ENCODE data around the gene LIPA.
A peak's percentile ranks its signal among the peaks of the same experiment; 100 is the strongest.

LIPA gene

DNA sequence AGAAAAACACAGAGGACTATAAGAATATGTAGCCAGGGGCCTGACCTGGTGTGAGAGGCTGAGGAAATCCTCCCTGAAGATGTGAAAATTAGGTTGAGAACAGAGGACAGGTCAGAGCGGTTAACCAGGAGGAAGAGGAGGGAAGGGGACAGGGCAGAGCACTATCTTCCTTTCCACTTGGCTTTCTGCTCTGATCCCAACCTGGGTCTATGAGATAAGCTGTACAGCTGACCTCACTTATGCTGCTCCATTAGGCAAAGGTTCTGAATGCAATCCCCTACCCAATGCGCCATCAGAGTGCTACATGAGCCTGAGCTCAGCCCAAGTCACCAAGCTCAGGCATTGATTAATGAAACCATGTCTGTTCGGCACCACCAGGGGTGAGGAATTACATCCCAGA is 10.5 kb downstream of the LIPA start:
- DNase-seq (ENCODE audit: low read depth in 2 of 2), result no peak

DNA sequence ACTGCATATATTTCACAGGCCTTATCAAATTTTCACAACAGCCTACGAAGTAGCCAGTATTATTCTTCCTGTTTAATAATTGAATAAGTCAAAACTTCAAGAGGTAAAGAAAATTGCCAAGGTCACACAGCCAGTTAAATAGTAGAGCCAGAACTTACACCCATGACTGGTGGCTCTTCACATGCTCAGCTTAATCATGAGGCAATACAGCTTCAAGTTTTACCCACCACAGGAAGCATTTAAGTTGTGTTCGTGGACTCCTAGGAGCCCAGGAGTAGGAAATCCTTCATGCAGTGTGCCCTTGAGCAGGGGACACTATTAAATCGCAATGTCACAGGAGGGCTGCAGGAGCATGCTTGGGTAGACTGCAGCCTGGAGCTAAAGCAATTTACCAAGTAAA is 11.1 kb downstream of the LIPA start:
- no peak for DNase-seq (ENCODE audit: low read depth in 2 of 2)

DNA sequence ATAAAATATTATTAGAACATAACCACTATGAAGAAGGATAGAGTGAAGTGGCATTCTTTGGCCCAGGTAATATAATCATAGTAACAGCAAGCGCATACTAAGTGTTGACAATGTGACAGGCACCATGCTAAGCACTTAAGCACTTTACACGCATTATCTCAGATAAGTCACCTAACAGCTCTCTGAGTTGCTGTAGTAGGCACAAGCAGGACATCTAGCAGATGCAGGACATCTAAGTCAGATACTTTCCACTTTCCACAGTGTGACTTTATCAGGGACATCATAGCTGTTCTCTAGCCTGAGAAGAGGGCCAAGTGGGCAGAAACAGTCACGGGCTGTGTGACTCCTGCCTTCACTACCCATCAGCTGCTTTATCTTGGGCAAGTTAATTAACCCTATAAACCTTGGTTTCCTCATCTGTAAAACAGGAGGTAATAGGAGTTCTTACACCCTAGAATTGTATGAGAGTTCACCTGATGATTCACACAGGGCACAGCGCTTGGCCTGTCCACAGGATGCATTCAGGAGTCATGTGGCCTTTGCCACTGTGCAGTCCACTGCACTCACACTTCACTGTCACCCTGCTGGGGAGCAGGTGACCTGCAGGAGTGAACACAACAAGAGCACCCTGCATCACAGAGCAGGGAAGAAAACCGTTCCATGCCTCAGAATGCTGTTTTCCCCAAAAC is 12.5 kb downstream of the LIPA start:
- DNase-seq (ENCODE audit: low read depth in 2 of 2), result no peak

DNA sequence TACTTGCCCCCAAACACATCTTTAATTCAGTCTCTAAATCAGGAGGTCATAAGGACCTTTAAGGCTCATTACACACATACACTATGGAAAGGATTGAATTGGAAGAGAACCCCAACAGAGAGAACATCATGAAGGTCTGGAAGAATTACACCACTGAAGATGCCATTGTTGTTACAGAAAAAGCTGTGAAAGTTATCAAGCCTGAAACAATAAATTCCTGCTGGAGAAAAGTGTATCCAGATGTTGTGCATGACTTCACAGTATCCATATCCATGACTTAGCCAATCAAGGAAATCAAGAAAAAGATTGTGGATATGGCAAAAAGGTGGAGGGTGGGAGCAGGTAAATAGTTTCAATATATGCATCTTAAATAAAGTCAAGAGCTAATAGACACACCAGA is 13.7 kb downstream of the LIPA start:
- no peak for DNase-seq (ENCODE audit: low read depth in 2 of 2)

DNA sequence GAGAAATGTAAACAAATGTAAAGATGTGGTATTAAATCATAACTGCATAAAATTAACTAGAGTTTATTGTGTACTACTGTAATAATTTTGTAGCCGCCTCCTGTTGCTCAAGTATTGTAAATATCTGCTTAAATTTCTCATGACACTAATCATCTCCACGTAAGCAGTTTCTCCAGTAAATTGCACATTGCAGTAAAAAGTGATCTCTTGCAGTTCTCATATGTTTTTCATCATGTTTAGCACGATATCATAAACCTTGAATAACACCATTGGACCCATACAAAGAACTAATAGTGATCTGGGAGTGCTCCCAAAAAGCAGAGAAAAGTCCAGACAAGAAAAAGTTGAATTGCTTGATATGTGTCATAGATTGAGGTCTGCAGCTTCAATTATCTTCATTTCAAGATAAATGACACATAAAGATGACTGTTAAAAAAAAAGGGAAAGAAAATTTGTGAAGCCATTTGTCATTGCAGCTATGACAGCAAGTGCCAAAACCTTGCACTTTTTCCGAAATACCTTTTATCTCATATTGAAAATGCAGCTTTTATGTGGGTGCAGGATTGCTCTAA is 15.3 kb downstream of the LIPA start:
- no peak for DNase-seq (ENCODE audit: low read depth in 2 of 2)

DNA sequence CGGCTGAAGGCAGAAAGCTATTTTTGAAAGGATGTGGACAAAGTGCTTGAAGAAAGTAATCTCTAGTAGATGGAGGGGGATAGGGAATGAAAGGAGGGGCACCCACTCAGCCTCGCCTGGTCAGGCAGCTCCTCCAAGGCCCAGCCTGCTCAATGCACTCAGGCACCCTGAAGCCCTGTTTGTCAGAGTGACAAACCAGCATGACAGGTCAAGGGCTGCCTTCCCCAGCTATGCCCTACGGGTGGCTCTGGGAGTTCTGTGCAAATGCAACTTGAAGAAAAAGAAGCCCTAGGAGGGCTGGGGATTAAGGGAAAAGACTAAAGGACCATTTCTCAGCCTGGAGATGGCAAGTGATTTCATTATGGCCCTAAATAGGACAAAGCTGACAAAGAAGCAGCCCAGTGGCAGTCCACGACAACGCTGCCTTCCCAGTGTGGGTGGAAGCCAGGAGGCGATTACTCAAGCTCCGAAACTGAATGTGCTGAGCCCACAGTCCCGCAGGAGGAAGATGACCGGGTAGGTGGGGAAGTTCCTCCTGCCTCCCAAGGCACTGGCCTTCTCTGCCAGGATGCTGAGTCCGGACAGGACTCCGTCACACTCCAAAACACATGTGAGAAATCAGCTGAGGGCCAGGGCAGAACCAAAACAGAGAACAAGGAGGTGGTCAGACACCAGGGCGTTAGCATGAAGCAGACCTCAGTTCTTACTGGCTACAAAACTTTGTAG is 16.3 kb downstream of the LIPA start:
- no peak for DNase-seq (ENCODE audit: low read depth in 2 of 2)

DNA sequence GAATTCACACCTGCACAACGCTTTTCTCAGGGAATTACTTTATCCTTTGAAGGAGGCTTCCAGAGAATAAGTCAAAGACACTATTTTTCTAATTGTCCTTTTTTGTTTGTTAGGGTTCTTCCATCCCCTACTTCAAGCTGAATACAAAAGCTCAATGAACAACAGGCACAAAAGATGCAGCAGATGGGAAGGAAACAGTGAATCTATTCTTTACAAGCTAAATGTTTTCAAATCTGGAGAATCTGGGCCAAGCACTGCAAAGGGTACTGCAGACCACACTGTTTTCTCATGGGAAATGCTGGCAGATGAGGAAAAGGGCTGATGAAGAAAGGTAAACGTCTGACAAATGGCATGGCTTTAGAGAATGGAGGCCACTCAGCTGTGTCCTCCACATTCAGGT is 18.5 kb downstream of the LIPA start:
- no peak for DNase-seq (ENCODE audit: low read depth in 2 of 2)

DNA sequence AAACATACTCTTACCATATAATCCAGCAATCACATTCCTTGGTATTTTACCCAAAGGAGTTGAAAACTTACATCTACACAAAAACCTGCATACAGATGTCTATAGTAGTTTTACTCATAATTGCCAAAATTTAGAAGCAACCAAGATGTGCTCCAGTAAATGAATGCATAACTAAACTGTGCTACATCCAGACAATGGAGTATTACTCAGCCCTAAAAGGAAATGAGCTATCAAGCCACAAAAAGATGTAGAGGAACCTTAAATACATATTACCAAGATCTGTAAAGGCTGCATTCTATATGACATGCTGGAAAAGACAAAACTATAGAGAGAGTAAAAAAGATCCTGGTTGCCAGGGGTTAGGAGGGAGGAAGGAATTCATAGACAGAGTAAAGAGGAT is 22.6 kb downstream of the LIPA start:
- DNase-seq (ENCODE audit: low read depth in 2 of 2), result no peak

DNA sequence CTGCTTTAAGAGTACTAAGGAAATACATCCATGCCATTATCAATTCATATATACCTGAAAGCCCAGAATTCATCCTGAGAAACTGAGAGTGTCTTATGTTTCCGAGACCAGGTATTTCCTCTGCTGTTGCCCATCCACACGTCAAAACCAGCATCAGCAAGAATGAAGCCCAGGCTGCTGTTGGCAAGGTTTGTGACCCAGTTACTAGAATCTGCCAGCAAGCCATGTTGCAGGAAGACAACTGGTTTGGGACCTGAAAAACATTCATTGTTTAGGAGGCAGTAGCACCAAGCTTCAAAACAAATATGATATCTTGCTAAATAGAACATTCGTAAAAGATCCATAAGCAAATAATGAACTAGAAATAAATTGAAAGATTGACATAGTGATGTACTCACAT is 23.4 kb downstream of the LIPA start:
- DNase-seq (ENCODE audit: low read depth in 2 of 2), result no peak

DNA sequence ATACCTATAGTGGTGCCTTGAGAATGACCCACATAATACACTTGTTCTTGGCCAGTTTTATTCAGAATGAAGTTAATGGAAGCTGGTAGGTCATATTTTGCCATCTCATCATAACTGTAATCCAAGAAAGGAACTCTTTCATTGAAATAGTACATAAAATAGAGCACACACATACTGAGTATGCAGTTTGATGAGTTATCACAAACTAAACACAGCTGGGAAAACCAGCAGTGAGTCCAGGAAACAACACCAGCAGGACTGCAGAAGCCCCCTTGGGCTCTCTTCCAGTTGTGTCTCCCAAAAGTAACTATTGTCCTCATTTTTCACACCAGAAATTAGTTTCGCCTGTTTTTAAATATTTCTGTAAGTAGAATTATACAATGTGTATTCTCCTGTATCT is 24.7 kb downstream of the LIPA start:
- DNase-seq (ENCODE audit: low read depth in 2 of 2), result no peak

DNA sequence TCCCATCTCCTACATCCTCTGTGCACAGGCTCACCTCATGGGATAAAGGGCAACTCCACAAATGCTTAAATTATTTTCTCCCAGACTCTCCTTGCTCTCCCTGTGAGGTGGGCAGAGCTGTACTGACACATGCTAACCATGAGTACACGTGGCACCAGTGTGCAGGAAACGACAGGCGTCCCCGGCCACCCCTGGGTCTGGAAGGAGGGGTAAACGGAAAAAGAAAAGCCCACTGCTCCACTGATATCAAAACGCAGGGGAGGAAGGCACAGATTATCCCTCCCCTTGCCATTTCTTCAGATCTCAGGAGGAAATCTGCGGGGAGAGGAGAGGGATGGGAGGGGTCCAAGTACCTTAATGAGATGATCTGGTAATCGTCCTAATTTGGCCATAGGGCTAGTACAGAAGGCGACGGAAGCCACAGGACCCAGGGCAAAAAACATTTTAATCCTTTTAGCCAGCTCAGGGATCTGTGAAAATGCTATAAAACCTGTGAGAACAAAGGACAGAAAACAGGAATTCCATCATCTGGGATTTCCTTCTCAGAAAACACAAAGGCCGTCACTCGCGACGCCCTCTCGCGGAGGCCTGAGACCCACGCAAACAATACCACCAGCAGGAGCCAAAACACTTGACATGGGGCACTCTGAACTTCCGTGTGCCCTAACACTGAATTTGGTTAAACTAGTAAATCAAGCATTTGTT is 26.7 kb downstream of the LIPA start:
- DNase-seq (ENCODE audit: low read depth in 2 of 2), result no peak

DNA sequence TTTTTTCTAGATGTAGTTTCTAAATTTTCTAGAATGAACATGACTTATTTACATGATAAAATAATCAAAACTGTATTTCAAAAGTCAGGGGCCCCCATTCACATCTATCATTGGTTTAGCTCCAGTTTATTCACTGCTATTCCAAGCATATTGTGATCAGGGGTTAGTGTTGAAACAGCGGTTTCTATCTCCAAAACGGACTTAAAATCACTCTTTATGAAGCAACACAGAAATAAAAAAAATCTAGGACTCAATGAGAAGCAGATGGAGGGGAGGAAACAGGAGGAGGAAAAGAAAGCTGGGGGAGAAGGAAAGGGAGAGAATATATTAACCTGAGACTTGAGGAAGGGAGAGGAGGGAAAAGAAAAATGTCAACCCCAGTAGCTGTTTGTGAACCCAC is 29.7 kb downstream of the LIPA start:
- no peak for DNase-seq (ENCODE audit: low read depth in 2 of 2)

DNA sequence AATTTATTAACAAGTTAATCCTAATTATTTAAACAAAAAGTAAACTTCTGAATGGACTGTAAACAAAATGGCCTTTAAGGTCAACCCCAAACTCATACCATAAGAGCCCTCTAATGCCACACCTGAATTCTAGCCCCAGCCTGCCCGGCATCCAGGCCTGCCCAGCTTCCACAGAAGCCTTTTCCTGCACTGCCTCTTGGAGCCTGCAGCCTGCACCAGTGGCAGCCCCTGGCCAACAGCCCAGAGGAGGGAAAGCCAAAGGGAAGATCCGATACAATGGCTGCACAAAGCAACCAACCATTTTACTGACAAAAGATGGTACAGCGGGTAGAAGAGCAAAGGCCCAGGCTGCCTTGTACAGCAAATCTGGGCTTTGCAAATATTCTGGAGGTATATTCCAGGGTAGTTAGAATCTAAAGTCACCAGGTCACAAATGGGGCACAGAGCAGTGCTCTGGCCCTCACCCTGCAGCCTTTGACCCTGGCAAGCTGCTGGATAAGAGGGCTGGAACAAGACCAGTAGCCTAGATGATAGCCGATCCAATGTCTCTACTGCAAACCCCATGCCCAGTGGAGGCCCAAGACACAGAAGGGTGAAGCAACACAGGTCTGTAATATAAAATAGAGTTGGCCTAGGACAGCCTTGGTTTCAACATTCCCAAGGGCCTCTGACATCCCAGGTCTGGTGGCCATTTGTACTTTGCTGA is 31.9 kb downstream of the LIPA start:
- DNase-seq (ENCODE audit: low read depth in 2 of 2), result no peak

DNA sequence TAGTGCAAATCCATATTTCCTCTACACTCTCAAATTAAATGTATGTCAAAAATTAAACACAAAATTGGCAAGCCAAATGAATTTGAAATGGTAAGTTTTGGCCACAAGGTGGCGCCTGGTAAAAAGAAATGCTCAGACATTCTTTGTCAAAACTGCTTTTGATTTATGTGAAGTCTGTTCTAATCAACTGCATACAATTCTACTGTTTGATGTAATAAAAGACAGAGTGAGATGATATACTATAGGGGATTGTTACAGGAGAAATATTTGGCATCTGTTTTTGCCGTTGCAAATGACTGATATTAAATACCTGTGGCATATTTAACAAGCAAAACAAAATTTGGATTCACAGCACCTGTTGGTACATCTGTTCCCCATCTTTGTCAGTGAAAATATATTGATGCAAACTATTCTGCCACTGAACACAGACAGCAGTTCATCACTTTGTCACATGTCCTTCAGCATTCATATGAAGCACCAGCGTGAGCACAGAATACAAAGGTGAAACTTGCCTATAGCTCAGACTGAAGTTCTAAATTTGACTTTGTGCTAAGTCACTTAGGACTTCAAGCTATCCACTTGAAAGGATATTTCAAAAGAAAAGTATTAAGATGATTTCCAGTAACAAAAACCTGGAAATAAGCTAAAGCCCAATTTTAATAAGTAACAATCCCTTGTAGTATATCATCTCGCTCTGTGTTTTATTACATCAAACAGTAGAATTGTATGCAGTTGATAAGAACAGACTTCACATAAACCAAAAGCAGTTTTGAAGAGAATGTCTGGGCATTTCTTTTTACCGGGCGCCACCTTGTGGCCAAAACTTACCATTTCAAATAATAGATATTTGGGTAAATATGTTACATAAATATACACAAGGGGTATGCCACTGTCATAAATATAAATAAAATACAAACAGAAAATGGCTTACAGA is 34.3 kb downstream of the LIPA start:
- peak in 1 of 2 donors; percentile 32 for DNase-seq (ENCODE audit: low read depth in 2 of 2)

DNA sequence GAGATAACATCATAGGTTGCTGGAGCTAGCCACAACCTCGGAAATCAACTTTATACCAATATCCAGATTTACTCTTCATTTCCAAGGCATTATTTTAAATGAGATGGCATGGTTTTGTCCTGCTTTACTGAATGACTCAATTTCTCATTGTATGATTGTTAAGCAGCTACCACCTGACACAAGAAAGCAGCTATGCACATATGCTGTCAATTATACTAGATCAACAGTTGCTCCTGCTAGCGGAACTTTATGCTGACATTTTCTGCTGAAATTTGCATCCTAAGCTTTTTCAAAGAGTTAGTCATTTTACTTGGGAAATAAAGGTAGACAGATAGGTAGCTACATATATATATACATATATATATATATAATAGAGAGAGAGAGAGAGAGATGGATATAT is 35.5 kb downstream of the LIPA start:
- no peak for DNase-seq (ENCODE audit: low read depth in 2 of 2)

DNA sequence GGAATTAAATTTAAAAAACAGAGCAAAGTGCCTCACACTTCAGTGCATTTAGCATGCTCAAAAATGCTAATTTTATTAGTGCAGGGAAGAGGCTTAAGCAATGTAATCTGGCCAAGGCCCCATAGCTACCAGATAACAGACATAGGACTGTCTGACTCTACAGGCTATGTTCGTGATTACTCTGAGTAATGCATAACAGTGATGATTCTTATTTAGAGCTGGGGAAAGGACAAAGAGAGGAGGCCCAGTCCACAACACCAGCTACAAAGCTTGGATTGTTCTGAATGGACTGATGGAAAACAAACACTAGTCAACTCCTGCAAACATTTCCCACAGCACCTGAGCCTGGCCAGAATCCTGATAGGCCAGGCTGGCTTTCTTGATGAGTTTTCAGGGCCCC is 36.1 kb downstream of the LIPA start:
- DNase-seq (ENCODE audit: low read depth in 2 of 2), result no peak

DNA sequence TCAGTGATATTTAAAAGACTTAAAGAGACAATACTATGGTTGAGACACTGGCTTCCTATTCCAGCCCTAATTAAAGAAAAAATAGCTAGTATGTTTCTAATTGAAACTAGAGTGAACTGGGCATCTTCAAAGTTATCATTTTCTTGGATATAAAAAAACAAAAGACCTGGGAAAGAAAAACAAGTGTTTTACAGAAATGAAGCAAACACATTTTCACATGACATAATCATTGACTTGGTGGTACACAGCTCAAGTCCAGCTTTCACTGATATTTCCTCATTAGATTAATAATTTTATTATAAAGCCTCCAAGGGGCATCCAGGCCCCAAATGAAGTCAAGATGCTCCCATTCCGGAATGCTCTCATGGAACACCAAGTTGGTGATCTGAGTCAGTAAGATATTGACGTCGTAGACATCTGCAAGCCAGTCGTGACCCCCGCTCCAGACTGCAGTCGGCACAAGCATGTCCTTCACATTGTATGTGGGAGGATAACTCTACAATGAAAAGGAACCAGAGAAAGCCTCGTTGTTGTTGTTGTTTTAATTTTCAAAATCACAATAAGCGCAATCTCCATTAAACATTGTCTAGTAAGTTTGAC is 36.9 kb downstream of the LIPA start:
- no peak for DNase-seq (ENCODE audit: low read depth in 2 of 2)

DNA sequence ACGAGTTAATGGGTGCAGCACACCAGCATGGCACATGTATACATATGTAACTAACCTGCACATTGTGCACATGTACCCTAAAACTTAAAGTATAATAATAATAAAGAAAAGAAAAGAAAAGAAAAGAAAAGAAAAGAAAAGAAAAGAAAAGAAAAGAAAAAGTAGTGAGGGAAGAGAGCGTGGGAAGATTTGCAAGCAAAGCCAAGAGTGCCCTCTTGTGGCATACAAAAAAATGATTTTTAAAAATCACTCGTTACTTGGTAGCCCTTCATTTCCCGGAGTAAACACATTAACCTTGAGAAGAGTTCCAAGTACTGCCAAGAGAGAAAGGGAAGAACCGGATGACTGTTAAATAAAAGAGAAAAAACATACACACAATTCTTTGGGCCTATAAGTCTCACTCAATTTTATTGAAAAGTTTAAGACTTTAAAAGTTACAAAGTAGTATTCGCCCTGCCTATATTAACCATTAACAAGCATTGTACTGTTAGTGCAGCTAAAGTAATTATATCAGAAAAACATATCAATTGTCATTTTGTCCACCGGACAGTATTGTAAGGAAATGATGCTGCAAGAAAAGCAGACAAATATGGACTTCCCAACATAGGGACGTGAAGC is 38.3 kb downstream of the LIPA start:
- DNase-seq (ENCODE audit: low read depth in 2 of 2), result no peak

DNA sequence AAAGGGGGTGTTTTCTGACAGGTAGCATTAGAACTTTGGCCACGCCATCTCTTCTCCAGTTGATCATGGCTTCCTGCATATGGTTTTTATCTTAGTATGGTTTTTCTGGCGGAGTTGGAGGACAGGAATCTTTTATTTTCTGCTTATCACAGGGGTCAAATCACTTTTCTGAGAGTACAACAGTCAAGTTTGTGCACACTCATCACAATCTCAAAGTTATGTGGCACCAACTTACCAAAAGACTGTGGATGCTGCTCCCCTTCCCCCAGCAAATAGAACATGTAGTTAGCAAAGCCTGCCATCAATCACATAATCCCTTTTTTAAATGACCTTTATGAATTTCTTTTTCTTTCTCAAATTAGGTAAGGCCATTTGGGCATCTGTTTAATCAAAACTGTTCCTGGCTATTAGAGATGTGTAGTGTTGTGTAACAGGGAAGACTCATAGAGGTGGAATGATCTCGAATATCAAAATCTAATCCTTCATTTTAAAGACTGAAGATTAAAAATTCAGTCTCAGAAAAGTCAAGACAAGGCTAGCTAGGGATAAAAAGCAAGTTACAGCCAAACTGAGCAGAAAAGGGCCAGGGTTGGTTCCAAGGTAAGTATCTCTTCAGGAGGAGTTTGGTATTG is 40.7 kb downstream of the LIPA start:
- no peak for DNase-seq (ENCODE audit: low read depth in 2 of 2)

DNA sequence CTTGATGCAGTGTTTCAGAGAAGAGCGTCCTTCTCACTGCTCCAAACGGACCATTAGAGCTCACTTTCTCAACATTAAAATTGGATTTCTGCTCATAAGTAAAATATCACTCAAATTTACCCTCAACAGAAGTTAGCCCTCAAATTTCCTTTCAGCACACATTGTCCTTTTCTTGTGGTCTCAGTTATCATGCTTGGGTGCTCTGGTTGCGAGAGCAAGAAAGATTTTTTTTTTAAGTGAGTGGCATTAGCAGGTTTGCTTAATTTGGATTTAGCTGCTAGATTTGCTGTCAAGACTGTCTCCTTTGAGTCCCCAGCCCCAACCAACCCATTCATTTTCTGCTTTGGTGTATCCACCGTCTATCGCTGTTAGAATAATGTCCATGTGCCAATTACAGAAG is 41.9 kb downstream of the LIPA start:
- no peak for DNase-seq (ENCODE audit: low read depth in 2 of 2)
